Dendritic cell treated with granulocyte-macrophage colony-stimulating factor and Interleukin-4, amounts not matched to agents 40 ng/mL and 50 ng/mL, for 4 days (primary cell): ENCODE data around the gene NTSR1.
A peak's percentile ranks its signal among the peaks of the same experiment; 100 is the strongest.

Experiments used
- H3K27ac Mint-ChIP-seq: one replicate; pipeline ENCODE4 v1.8.0; 2022; ENCODE audit warnings: mild to moderate bottlenecking, mixed read lengths
- H3K27me3 Mint-ChIP-seq: one replicate; pipeline ENCODE4 v1.8.0; 2022; ENCODE audit warnings: mild to moderate bottlenecking, mixed read lengths
- H3K36me3 Mint-ChIP-seq: one replicate; pipeline ENCODE4 v1.8.0; 2022; ENCODE audit warnings: low read depth, mixed read lengths
- H3K4me1 Mint-ChIP-seq: one replicate; pipeline ENCODE4 v1.8.0; 2022; ENCODE audit warnings: low read depth, mixed read lengths
- H3K4me3 Mint-ChIP-seq: one replicate; pipeline ENCODE4 v1.8.0; 2022; ENCODE audit warnings: mild to moderate bottlenecking, moderate library complexity, mixed read lengths
- H3K9me3 Mint-ChIP-seq: one replicate; pipeline ENCODE4 v1.8.0; 2022; ENCODE audit warnings: mixed read lengths
- intact Hi-C: fragments of 100-400 bp; cut with micrococcal nuclease; formaldehyde crosslinking; loops from one replicate; pipeline ENCODE4 v1.15.0; 2022

Gene NTSR1

GRCh38 chr20:62667530-62668440 lies 40.9 kb upstream of the NTSR1 start:
- intact Hi-C loops = loop anchor here (1.0 to 5.0 kb wide), 2 partner anchors 124 to 140 kb away; no protein-coding TSS in a partner anchor
- Mint-ChIP-seq H3K4me1 (peaks cover 70% of the 10 kb centered on the region), H3K27me3 (peaks cover 9% of the 10 kb centered on the region), H3K9me3 (no peaks in the 10 kb centered on the region), H3K27ac (peak overlapping the region; percentile 78), H3K4me3 (no peak overlapping the region), H3K36me3 (no peaks in the 10 kb centered on the region)

- H3K27me3 Mint-ChIP-seq = peaks cover 9% of the 10 kb centered on the region
- no peaks in the 10 kb centered on the region for H3K36me3 Mint-ChIP-seq
- no peak overlapping the region for H3K27ac Mint-ChIP-seq
- peaks cover 64% of the 10 kb centered on the region for H3K4me1 Mint-ChIP-seq
- no peak overlapping the region for H3K4me3 Mint-ChIP-seq
- no peaks in the 10 kb centered on the region for H3K9me3 Mint-ChIP-seq
- intact Hi-C loops = loop anchor here (1.0 to 5.0 kb wide), 2 partner anchors 123 to 139 kb away; no protein-coding TSS in a partner anchor
These were observed 40.1 kb upstream of the NTSR1 start for GRCh38 chr20:62668441-62669027.

GRCh38 chr20:62669249-62669648 lies 39.4 kb upstream of the NTSR1 start:
- H3K4me3 Mint-ChIP-seq = no peak overlapping the region
- H3K9me3 Mint-ChIP-seq = no peaks in the 10 kb centered on the region
- H3K4me1 Mint-ChIP-seq = peaks cover 64% of the 10 kb centered on the region
- H3K36me3 Mint-ChIP-seq = no peaks in the 10 kb centered on the region
- H3K27ac Mint-ChIP-seq = no peak overlapping the region
- peaks cover 15% of the 10 kb centered on the region for H3K27me3 Mint-ChIP-seq
- intact Hi-C loops = loop anchor here (5.0 kb wide), 1 partner anchor 138 kb away; no protein-coding TSS in a partner anchor

- H3K27ac Mint-ChIP-seq = no peak overlapping the region
- peaks cover 14% of the 10 kb centered on the region for H3K27me3 Mint-ChIP-seq
- intact Hi-C loops = no loop called here
- H3K4me1 Mint-ChIP-seq = peaks cover 65% of the 10 kb centered on the region
- H3K36me3 Mint-ChIP-seq = no peaks in the 10 kb centered on the region
- no peak overlapping the region for H3K4me3 Mint-ChIP-seq
- H3K9me3 Mint-ChIP-seq = no peaks in the 10 kb centered on the region
These were observed 38.5 kb upstream of the NTSR1 start for GRCh38 chr20:62670156-62670555.

GRCh38 chr20:62670998-62671397 lies 37.6 kb upstream of the NTSR1 start:
- no peaks in the 10 kb centered on the region for H3K9me3 Mint-ChIP-seq
- H3K27ac Mint-ChIP-seq = peak overlapping the region; percentile 26
- H3K4me1 Mint-ChIP-seq = peaks cover 73% of the 10 kb centered on the region
- no peak overlapping the region for H3K4me3 Mint-ChIP-seq
- intact Hi-C loops = no loop called here
- H3K27me3 Mint-ChIP-seq = peaks cover 18% of the 10 kb centered on the region
- H3K36me3 Mint-ChIP-seq = no peaks in the 10 kb centered on the region

GRCh38 chr20:62671765-62672164 lies 36.9 kb upstream of the NTSR1 start:
- intact Hi-C loops = no loop called here
- H3K4me3 Mint-ChIP-seq = no peak overlapping the region
- no peaks in the 10 kb centered on the region for H3K36me3 Mint-ChIP-seq
- peaks cover 74% of the 10 kb centered on the region for H3K4me1 Mint-ChIP-seq
- peak overlapping the region; percentile 26 for H3K27ac Mint-ChIP-seq
- peaks cover 19% of the 10 kb centered on the region for H3K27me3 Mint-ChIP-seq
- no peaks in the 10 kb centered on the region for H3K9me3 Mint-ChIP-seq

GRCh38 chr20:62674370-62674769 lies 34.3 kb upstream of the NTSR1 start:
- Mint-ChIP-seq H3K4me1 (peaks cover 76% of the 10 kb centered on the region), H3K27me3 (peaks cover 29% of the 10 kb centered on the region), H3K27ac (no peak overlapping the region), H3K4me3 (no peak overlapping the region), H3K9me3 (no peaks in the 10 kb centered on the region), H3K36me3 (no peaks in the 10 kb centered on the region)
- intact Hi-C loops = no loop called here

- peaks cover 79% of the 10 kb centered on the region for H3K4me1 Mint-ChIP-seq
- peaks cover 29% of the 10 kb centered on the region for H3K27me3 Mint-ChIP-seq
- peaks cover 4% of the 10 kb centered on the region for H3K9me3 Mint-ChIP-seq
- H3K36me3 Mint-ChIP-seq = no peaks in the 10 kb centered on the region
- intact Hi-C loops = no loop called here
- no peak overlapping the region for H3K4me3 Mint-ChIP-seq
- H3K27ac Mint-ChIP-seq = peak overlapping the region; percentile 72
These were observed 33.3 kb upstream of the NTSR1 start for GRCh38 chr20:62675156-62675876.

- intact Hi-C loops = no loop called here
- H3K27ac Mint-ChIP-seq = peak overlapping the region; percentile 72
- peaks cover 27% of the 10 kb centered on the region for H3K27me3 Mint-ChIP-seq
- peaks cover 9% of the 10 kb centered on the region for H3K9me3 Mint-ChIP-seq
- no peaks in the 10 kb centered on the region for H3K36me3 Mint-ChIP-seq
- no peak overlapping the region for H3K4me3 Mint-ChIP-seq
- H3K4me1 Mint-ChIP-seq = peaks cover 79% of the 10 kb centered on the region
These were observed 32.8 kb upstream of the NTSR1 start for GRCh38 chr20:62675877-62676260.

- H3K9me3 Mint-ChIP-seq = peaks cover 9% of the 10 kb centered on the region
- H3K4me1 Mint-ChIP-seq = peaks cover 69% of the 10 kb centered on the region
- no peaks in the 10 kb centered on the region for H3K36me3 Mint-ChIP-seq
- H3K27ac Mint-ChIP-seq = no peak overlapping the region
- no peak overlapping the region for H3K4me3 Mint-ChIP-seq
- H3K27me3 Mint-ChIP-seq = peaks cover 24% of the 10 kb centered on the region
- intact Hi-C loops = no loop called here
These were observed 31.7 kb upstream of the NTSR1 start for GRCh38 chr20:62676976-62677375.

- peaks cover 9% of the 10 kb centered on the region for H3K9me3 Mint-ChIP-seq
- peaks cover 24% of the 10 kb centered on the region for H3K27me3 Mint-ChIP-seq
- H3K4me1 Mint-ChIP-seq = peaks cover 62% of the 10 kb centered on the region
- H3K4me3 Mint-ChIP-seq = no peak overlapping the region
- H3K27ac Mint-ChIP-seq = no peak overlapping the region
- intact Hi-C loops = no loop called here
- H3K36me3 Mint-ChIP-seq = no peaks in the 10 kb centered on the region
These were observed 31.0 kb upstream of the NTSR1 start for GRCh38 chr20:62677678-62678077.

GRCh38 chr20:62678553-62678952 lies 30.1 kb upstream of the NTSR1 start:
- no peaks in the 10 kb centered on the region for H3K36me3 Mint-ChIP-seq
- H3K4me3 Mint-ChIP-seq = peak overlapping the region; percentile 72
- H3K9me3 Mint-ChIP-seq = peaks cover 9% of the 10 kb centered on the region
- H3K4me1 Mint-ChIP-seq = peaks cover 60% of the 10 kb centered on the region
- intact Hi-C loops = no loop called here
- H3K27ac Mint-ChIP-seq = peak overlapping the region; percentile 44
- peaks cover 24% of the 10 kb centered on the region for H3K27me3 Mint-ChIP-seq

- Mint-ChIP-seq H3K27ac (no peak overlapping the region), H3K36me3 (no peaks in the 10 kb centered on the region), H3K4me3 (no peak overlapping the region), H3K27me3 (peaks cover 19% of the 10 kb centered on the region), H3K4me1 (peaks cover 51% of the 10 kb centered on the region), H3K9me3 (peaks cover 9% of the 10 kb centered on the region)
- intact Hi-C loops = no loop called here
These were observed 28.6 kb upstream of the NTSR1 start for GRCh38 chr20:62679978-62680589.
